SK-N-MC (cell line): ENCODE data around the gene SLC17A4.

Experiments used
- DNase-seq: peaks from one replicate; pipeline ENCODE4 v3.0.0-alpha.2; 2011; ENCODE audit warnings: low read depth, low spot score
- H3K27ac ChIP-seq: fragments of 200-600 bp; sonication (generic); 2 replicates; pipeline ENCODE4 v1.5.1; 2016; ENCODE audit warnings: mixed run types
- H3K36me3 ChIP-seq: fragments of 200-600 bp; sonication (generic); 2 replicates; pipeline ENCODE4 v1.6.1; 2017; ENCODE audit warnings: antibody characterized with exemption, low read length, mixed read lengths; ENCODE audit not compliant: insufficient read depth
- H3K4me3 ChIP-seq: fragments of 200-600 bp; sonication (generic); 2 replicates; pipeline ENCODE4 v1.5.1; 2016
- H3K9ac ChIP-seq: fragments of 200-600 bp; sonication (generic); 2 replicates; pipeline ENCODE4 v1.8.0; 2017; ENCODE audit warnings: mixed run types, mixed read lengths; ENCODE audit not compliant: insufficient read length
- H3K9me3 ChIP-seq: fragments of 200-600 bp; sonication (generic); 2 replicates; pipeline ENCODE4 v1.6.1; 2017; ENCODE audit warnings: low read depth, mild to moderate bottlenecking, antibody characterized with exemption, low read length, moderate library complexity, mixed read lengths
- EZH2 ChIP-seq: fragments of 200-600 bp; sonication (generic); IDR thresholded peaks from one replicate; pipeline ENCODE4 v1.6.1; 2017; ENCODE audit warnings: antibody characterized with exemption
- FOXP2 ChIP-seq: optimal IDR thresholded peaks from 2 replicates; pipeline ENCODE3; 2011; ENCODE audit warnings: mild to moderate bottlenecking, moderate library complexity; ENCODE audit not compliant: insufficient read depth; ENCODE audit errors: extremely low read length, control extremely low read depth
- POLR2AphosphoS5 ChIP-seq: IDR thresholded peaks from 2 replicates; pipeline ENCODE4 v1.6.1; 2012; ENCODE audit warnings: mild to moderate bottlenecking, low read depth, low read length, borderline replicate concordance

SLC17A4 gene, protein sequence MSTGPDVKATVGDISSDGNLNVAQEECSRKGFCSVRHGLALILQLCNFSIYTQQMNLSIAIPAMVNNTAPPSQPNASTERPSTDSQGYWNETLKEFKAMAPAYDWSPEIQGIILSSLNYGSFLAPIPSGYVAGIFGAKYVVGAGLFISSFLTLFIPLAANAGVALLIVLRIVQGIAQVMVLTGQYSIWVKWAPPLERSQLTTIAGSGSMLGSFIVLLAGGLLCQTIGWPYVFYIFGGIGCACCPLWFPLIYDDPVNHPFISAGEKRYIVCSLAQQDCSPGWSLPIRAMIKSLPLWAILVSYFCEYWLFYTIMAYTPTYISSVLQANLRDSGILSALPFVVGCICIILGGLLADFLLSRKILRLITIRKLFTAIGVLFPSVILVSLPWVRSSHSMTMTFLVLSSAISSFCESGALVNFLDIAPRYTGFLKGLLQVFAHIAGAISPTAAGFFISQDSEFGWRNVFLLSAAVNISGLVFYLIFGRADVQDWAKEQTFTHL

DNA sequence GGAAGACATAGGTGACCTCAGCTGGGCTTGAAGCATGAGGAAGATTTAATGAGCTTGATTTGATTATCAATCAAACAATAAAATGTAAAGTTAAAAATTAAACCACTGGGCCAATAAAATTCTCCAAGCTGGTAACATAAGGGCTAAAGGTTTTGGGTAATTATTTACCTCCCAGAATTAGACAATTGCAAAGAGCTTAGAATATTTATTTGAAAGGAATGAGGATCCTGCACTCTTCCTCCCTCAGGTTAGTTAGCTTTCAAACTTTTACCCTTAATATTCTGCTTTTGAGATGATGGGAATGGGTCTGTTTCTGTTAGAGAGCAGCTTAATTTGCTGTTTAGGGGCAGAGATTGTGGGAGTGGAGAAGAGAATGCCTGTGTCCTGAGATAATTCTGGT, at the start of gene SLC17A4:
TSS of gene SLC17A4 (plus strand) at position 208 of the 400 bp plus-strand sequence. CDS start 7,221 bp downstream, outside the sequence.
- no peaks in the 10 kb centered on the region for H3K36me3 ChIP-seq
- H3K9me3 ChIP-seq: no peaks in the 10 kb centered on the region
- no peak within 1 kb of the TSS for H3K9ac ChIP-seq
- H3K27ac ChIP-seq: no peak within 1 kb of the TSS
- DNase-seq: no peak
- no peak within 1 kb of the TSS for H3K4me3 ChIP-seq
- TF ChIP-seq EZH2: no peak
- no peak for TF ChIP-seq FOXP2
- no peak for TF ChIP-seq POLR2AphosphoS5

DNA sequence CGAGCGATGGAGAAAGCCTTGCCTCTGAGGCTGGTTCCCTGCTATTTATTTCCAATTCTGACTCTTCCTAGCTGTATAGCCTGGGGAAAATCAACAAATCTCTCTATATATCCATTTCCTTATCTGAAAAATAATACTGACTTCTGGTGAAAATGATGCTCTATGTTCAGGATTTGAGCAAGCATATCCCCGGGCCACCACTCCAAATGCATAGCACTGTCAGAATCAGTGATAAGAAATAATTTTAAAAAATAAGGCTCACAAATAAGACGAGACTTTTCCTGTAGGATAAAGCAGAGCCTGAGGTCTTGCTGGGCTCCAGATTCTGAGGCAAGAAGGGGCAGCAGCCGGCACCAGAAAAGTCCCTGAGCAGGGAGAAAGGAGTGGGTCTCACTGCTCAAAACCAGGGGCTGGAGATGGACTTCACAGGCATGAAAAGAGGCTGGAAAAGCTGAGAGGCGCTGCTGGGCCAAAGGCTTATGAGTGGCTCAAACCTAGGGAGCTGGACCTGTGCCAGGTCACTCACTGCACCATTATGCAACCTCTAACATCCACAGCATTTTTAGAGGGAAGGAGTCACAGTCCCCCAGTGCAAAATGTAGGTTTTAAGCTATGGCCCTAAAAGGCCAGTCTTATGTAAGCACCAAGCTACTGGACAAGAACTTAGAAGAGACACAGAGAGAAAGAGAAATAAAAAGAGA, 48.1 kb upstream of the SLC17A4 start:
- Histone ChIP-seq H3K27ac (no peak overlapping the region), H3K9ac (no peak overlapping the region), H3K36me3 (no peaks in the 10 kb centered on the region), H3K4me3 (no peak overlapping the region), H3K9me3 (no peaks in the 10 kb centered on the region)
- TF ChIP-seq FOXP2 (no peak), POLR2AphosphoS5 (no peak), EZH2 (no peak)
- DNase-seq: no peak

DNA sequence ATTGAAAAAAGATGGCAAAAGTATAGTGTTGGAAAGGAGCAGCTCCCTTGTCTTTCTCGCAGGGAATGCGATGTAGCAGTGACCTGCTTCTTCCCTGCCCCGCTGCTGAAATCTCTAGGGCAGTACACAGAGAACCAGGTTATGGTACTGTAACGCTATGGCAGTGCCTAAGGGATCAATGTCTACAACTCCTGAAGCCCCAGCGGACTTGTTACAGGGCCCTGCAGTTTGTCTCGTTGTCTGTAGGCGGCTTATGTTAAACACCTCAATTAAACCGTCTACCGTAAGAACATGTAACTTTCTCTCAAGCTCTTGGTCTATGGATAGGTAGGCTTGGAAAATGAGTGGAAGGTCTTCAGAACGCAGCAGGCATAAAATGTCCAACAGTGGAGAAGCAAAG, 44.8 kb upstream of the SLC17A4 start:
- no peak for TF ChIP-seq FOXP2
- no peak for TF ChIP-seq POLR2AphosphoS5
- no peak for TF ChIP-seq EZH2
- Histone ChIP-seq H3K9ac (no peak overlapping the region), H3K4me3 (no peak overlapping the region), H3K36me3 (no peaks in the 10 kb centered on the region), H3K9me3 (no peaks in the 10 kb centered on the region), H3K27ac (no peak overlapping the region)
- DNase-seq: no peak

DNA sequence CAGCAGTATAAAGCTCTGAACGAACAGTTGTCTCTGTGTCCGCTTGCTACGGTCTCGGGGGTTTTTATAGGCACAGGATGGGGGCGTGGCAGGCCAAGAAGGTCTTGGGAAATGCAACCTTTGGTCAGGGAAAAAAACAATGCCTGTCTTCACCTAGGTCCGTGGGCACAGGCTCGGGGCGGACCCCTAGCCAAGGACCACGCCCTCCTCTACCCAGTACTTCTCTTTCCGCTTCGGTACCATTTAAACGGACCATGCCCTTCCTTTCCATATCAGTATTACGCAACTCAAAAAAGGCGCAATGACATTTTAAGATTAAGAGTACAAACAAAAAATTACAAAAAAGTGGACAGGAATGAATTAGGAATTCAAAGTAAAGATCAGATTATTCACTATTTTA, 44.3 kb upstream of the SLC17A4 start:
- Histone ChIP-seq H3K36me3 (no peaks in the 10 kb centered on the region), H3K9me3 (no peaks in the 10 kb centered on the region), H3K27ac (no peak overlapping the region), H3K4me3 (no peak overlapping the region), H3K9ac (no peak overlapping the region)
- TF ChIP-seq POLR2AphosphoS5 (no peak), FOXP2 (no peak), EZH2 (no peak)
- DNase-seq: no peak

DNA sequence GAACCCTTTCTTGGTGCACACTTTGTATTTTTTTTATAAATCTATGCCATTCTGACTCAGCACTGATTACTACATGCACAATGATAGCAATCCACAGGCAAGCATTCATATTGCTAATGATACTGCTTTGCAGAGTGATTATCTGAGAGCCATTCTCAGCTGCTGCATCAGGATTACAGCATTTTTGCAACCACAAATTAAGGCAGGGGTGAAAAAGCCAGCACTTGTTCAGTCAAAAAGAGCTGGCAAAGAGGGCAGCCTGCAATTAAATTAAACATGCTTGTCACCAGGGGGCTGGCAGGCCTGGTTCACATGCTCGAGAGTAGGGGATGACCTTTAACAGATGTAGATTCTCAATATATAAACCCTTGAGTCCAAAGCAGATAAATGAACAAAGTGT, 40.7 kb upstream of the SLC17A4 start:
- TF ChIP-seq FOXP2: no peak
- no peak for TF ChIP-seq POLR2AphosphoS5
- no peak for TF ChIP-seq EZH2
- Histone ChIP-seq H3K27ac (no peak overlapping the region), H3K9ac (no peak overlapping the region), H3K36me3 (no peaks in the 10 kb centered on the region), H3K9me3 (no peaks in the 10 kb centered on the region), H3K4me3 (no peak overlapping the region)
- no peak for DNase-seq

DNA sequence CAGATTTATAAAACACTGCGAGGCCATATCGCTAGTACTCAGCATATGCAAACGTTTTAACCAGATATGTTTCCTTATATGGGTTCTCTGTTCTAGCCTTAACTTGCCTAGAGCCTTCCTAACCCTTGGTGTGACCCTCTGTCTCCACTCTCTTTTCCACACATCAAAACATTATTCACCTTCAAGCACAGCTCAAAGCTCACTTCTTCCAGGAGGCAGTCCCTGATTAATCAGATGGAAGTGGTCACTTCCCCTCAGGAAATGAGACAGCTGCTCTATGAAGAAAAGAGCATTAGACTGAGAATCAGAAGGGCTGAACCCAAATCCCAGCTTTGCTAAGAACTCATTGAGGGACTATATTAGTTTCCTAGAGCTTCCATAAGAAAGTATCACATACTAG, 39.8 kb upstream of the SLC17A4 start:
- no peak for DNase-seq
- no peak overlapping the region for H3K4me3 ChIP-seq
- no peaks in the 10 kb centered on the region for H3K9me3 ChIP-seq
- no peaks in the 10 kb centered on the region for H3K36me3 ChIP-seq
- no peak overlapping the region for H3K9ac ChIP-seq
- no peak for TF ChIP-seq POLR2AphosphoS5
- TF ChIP-seq FOXP2: no peak
- TF ChIP-seq EZH2: no peak
- no peak overlapping the region for H3K27ac ChIP-seq

DNA sequence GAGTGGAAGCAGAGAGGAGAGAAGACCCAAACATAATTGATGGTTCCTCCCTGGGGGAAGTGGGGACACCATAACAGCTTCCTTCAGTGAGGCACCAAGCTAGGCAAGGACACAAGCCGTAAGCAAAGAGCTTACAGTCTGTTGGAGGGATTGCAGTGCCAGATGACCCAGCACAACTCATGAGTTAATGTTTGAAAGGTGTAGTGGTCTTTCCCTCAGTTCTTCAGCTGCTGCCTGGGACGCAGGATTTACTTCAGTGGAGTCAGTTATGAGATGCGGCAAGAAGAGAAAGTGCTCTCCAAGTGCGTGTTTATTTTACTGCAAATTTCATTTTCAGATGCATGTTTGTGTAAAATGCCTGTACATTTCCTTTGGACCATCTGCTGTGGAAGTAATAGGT, 38.7 kb upstream of the SLC17A4 start:
- H3K27ac ChIP-seq: no peak overlapping the region
- no peak for DNase-seq
- H3K9me3 ChIP-seq: no peaks in the 10 kb centered on the region
- TF ChIP-seq FOXP2 (no peak), EZH2 (no peak), POLR2AphosphoS5 (no peak)
- no peaks in the 10 kb centered on the region for H3K36me3 ChIP-seq
- no peak overlapping the region for H3K9ac ChIP-seq
- no peak overlapping the region for H3K4me3 ChIP-seq

DNA sequence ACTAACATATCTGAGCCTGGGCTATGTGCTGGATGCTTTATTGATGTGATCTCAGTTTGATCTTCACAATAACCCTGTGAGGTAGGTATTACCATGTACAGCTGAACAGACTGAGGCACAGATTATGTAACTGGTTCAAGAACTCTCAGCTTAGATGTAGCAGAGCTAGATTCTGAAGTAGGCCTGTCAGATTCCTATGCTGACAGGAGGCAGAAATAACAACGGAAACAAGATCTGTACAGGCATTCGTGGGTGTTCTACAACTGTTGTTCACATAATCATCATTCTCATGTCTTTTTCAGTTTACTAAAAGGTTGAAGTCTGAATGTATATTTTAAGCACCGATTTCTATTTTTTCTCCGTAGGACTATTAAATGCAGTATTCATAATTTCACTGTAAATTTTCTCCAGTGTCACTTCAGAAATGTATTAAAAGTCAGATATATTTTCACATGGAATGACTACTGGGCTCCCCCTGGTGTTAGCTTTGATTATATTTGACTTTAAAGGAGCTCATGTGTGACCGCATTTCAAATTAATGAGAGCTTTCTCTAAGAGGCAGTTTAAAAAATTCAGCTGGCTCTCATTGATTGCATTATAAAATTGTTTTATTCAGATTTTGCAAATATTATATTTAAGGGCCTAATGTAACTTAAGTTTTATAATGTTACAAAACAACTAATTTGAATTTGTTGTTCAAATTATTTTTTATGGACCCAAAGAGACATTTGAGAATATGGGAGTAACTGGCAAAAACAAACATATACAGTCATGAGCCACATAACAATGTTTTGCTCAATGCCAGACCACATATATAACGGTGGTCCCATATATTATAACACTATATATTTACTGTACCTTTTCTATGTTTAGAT, 36.4 kb upstream of the SLC17A4 start:
- no peak for TF ChIP-seq POLR2AphosphoS5
- H3K27ac ChIP-seq: no peak overlapping the region

More for the DNA sequence above, 36.4 kb upstream of the SLC17A4 start:
- Histone ChIP-seq H3K9ac (no peak overlapping the region), H3K4me3 (no peak overlapping the region), H3K36me3 (no peaks in the 10 kb centered on the region), H3K9me3 (no peaks in the 10 kb centered on the region)
- DNase-seq: peak; percentile 37
